Sigmoid colon (tissue), 3 donors: ENCODE results near the gene BBS12.

Experiments
- CTCF ChIP-seq, 4 experiments: fragments of 450-650 bp in 3 of 4; fragments of 200-600 bp in 1 of 4; IDR thresholded peaks; one replicate each; pipeline ENCODE4 v1.5.1; 2016 to 2019; ENCODE audit warnings: antibody characterized with exemption in 4 of 4, mild to moderate bottlenecking in 3 of 4, moderate library complexity in 2 of 4
- POLR2A ChIP-seq, 2 donors: fragments of 450-650 bp; IDR thresholded peaks; one replicate each; pipeline ENCODE4 v1.6.1; 2016; ENCODE audit warnings: antibody characterized with exemption in 2 of 2, mild to moderate bottlenecking in 2 of 2, moderate library complexity in 2 of 2

- TF ChIP-seq CTCF (IDR thresholded peaks at IDR 0.05), result no peak
- no peak for TF ChIP-seq POLR2A (IDR thresholded peaks at IDR 0.05)
These were observed 61.3 kb downstream of the BBS12 start for GRCh38 chr4:122793811-122794210.
